DOHH2 (cell line): ENCODE data around the gene ODR4.

Source experiments
- H3F3A ChIP-seq: fragments of 200-600 bp; sonication (generic), shearing (Covaris generic); 2 replicates; pipeline ENCODE4 v1.6.0; 2016; ENCODE audit warnings: antibody characterized with exemption, mild to moderate bottlenecking; ENCODE audit not compliant: control insufficient read depth, insufficient read depth
- H3K27ac ChIP-seq: fragments of 200-600 bp; sonication (generic); 2 replicates; pipeline ENCODE4 v1.5.1; 2014; ENCODE audit warnings: low read depth, mild to moderate bottlenecking, low read length, moderate library complexity
- H3K27me3 ChIP-seq: fragments of 200-600 bp; sonication (generic); 2 replicates; pipeline ENCODE4 v1.6.1; 2014; ENCODE audit warnings: mild to moderate bottlenecking, low read length, mixed read lengths; ENCODE audit not compliant: control insufficient read depth
- H3K36me3 ChIP-seq: fragments of 200-600 bp; sonication (generic); 2 replicates; pipeline ENCODE4 v1.6.1; 2014; ENCODE audit warnings: mild to moderate bottlenecking, low read length, moderate library complexity, mixed read lengths; ENCODE audit not compliant: control insufficient read depth
- H3K4me1 ChIP-seq: fragments of 200-600 bp; sonication (generic); 2 replicates; pipeline ENCODE4 v1.6.1; 2014; ENCODE audit warnings: mild to moderate bottlenecking, low read length, mixed read lengths; ENCODE audit not compliant: control insufficient read depth
- H3K4me2 ChIP-seq: fragments of 200-600 bp; sonication (generic); 2 replicates; pipeline ENCODE4 v1.6.0; 2014; ENCODE audit warnings: mild to moderate bottlenecking, low read length, moderate library complexity
- H3K4me3 ChIP-seq: fragments of 200-600 bp; sonication (generic); 2 replicates; pipeline ENCODE4 v1.5.1; 2014; ENCODE audit warnings: mild to moderate bottlenecking, low read length, mixed read lengths
- H3K79me2 ChIP-seq: fragments of 200-600 bp; sonication (generic); 2 replicates; pipeline ENCODE4 v1.6.1; 2014; ENCODE audit warnings: mild to moderate bottlenecking, low read length, mixed read lengths; ENCODE audit not compliant: control insufficient read depth
- H3K9me2 ChIP-seq: fragments of 200-600 bp; sonication (generic); replicated peaks from 2 replicates; pipeline ENCODE4 v1.6.1; 2014; ENCODE audit warnings: mild to moderate bottlenecking, low read length, mixed read lengths; ENCODE audit not compliant: control insufficient read depth
- H3K9me3 ChIP-seq: fragments of 200-600 bp; sonication (generic); 2 replicates; pipeline ENCODE4 v1.6.1; 2014; ENCODE audit warnings: antibody characterized with exemption, low read length, mixed read lengths; ENCODE audit not compliant: control insufficient read depth, insufficient read depth
- H4K20me1 ChIP-seq: fragments of 200-600 bp; sonication (generic); 2 replicates; pipeline ENCODE4 v1.6.0; 2014; ENCODE audit warnings: low read depth, mild to moderate bottlenecking, antibody characterized with exemption, low read length, moderate library complexity; ENCODE audit not compliant: control insufficient read depth, insufficient read depth
- CTCF ChIP-seq: fragments of 200-600 bp; sonication (generic); IDR thresholded peaks from one replicate; pipeline ENCODE4 v1.5.1; 2014; ENCODE audit warnings: antibody characterized with exemption, mild to moderate bottlenecking, low read depth, low read length; ENCODE audit not compliant: poor library complexity, severe bottlenecking
- EZH2phosphoT487 ChIP-seq: fragments of 200-600 bp; sonication (generic); IDR thresholded peaks from 2 replicates; pipeline ENCODE4 v1.6.1; 2017; ENCODE audit warnings: borderline replicate concordance, mild to moderate bottlenecking, antibody characterized with exemption, low read length, moderate library complexity, mixed read lengths

The ODR4 gene

GRCh38 chr1:186418503-186418902 is 42.9 kb downstream of the ODR4 start:
- Histone ChIP-seq H3K4me2 (no peak overlapping the region), H3K36me3 (peaks cover 20% of the 10 kb centered on the region), H4K20me1 (no peaks in the 10 kb centered on the region), H3K27ac (no peak overlapping the region), H3K4me1 (no peaks in the 10 kb centered on the region), H3F3A (no peaks in the 10 kb centered on the region), H3K79me2 (no peaks in the 10 kb centered on the region), H3K4me3 (no peak overlapping the region), H3K9me2 (no peaks in the 10 kb centered on the region), H3K9me3 (no peaks in the 10 kb centered on the region), H3K27me3 (no peaks in the 10 kb centered on the region)
- TF ChIP-seq CTCF (no peak), EZH2phosphoT487 (no peak)

GRCh38 chr1:186420311-186420710 is 44.7 kb downstream of the ODR4 start:
- Histone ChIP-seq H3K4me2 (no peak overlapping the region), H3K27ac (no peak overlapping the region)

GRCh38 chr1:186420923-186421322 is 45.3 kb downstream of the ODR4 start:
- Histone ChIP-seq H3K27me3 (no peaks in the 10 kb centered on the region), H3F3A (no peaks in the 10 kb centered on the region), H3K9me3 (no peaks in the 10 kb centered on the region), H3K79me2 (no peaks in the 10 kb centered on the region), H3K4me2 (no peak overlapping the region), H3K27ac (no peak overlapping the region), H3K4me1 (no peaks in the 10 kb centered on the region), H3K36me3 (peaks cover 17% of the 10 kb centered on the region), H4K20me1 (no peaks in the 10 kb centered on the region), H3K9me2 (no peaks in the 10 kb centered on the region), H3K4me3 (no peak overlapping the region)
- TF ChIP-seq EZH2phosphoT487 (no peak), CTCF (no peak)

More at GRCh38 chr1:186420311-186420710, 44.7 kb downstream of the ODR4 start:
- Histone ChIP-seq H3K9me2 (no peaks in the 10 kb centered on the region), H3K4me3 (no peak overlapping the region), H3F3A (no peaks in the 10 kb centered on the region), H3K79me2 (no peaks in the 10 kb centered on the region), H3K4me1 (no peaks in the 10 kb centered on the region), H3K9me3 (no peaks in the 10 kb centered on the region), H3K36me3 (peaks cover 17% of the 10 kb centered on the region), H4K20me1 (no peaks in the 10 kb centered on the region), H3K27me3 (no peaks in the 10 kb centered on the region)
- TF ChIP-seq EZH2phosphoT487 (no peak), CTCF (no peak)

- Histone ChIP-seq H3K27me3 (no peaks in the 10 kb centered on the region), H3K4me2 (no peak overlapping the region), H3K4me3 (no peak overlapping the region), H3K9me3 (no peaks in the 10 kb centered on the region), H3K4me1 (no peaks in the 10 kb centered on the region), H3K79me2 (no peaks in the 10 kb centered on the region), H3K9me2 (no peaks in the 10 kb centered on the region), H4K20me1 (no peaks in the 10 kb centered on the region), H3K27ac (no peak overlapping the region), H3K36me3 (peaks cover 17% of the 10 kb centered on the region), H3F3A (no peaks in the 10 kb centered on the region)
- TF ChIP-seq CTCF (no peak), EZH2phosphoT487 (no peak)
These were observed 45.8 kb downstream of the ODR4 start for GRCh38 chr1:186421446-186421845.
